ENCODE data around the gene CCL18. TPM values are rescaled to one million over a fixed set of nuclear protein-coding genes. Genes with fewer than 3 reads are reported as not detected.

CCL18 gene
- total and polyA plus RNA-seq, 2 donors (not counting 1 experiment from before 2014, with no cell fraction given) = not detected

- H3K4me1 Mint-ChIP-seq = peaks cover 14% of the 10 kb centered on the region
- H3K9me3 ChIP-seq (ENCODE audit: control extremely low read depth in 1 of 3, control insufficient read depth in 2 of 3, insufficient read depth in 1 of 3, low read length in 2 of 3) = peaks cover 4 to 8% (median 6%) of the 10 kb centered on the region in 3 donors
- H3K4me1 ChIP-seq (ENCODE audit: control insufficient read depth in 2 of 2, insufficient read depth in 2 of 2, low read length in 2 of 2) = peaks cover 4 to 8% of the 10 kb centered on the region in 2 donors
- CTCF ChIA-PET = interaction anchor here (0.6 to 4.5 kb wide), 28 partner anchors 9 to 103 kb away, joined by 3 to 64 read pairs (median 4); partner anchors contain the start of gene CCL18
- DNase-seq (peak; percentile 64), ATAC-seq (ENCODE audit: low read depth) (peak; percentile 47)
- H3K27me3 Mint-ChIP-seq = no peaks in the 10 kb centered on the region
- H3K27ac Mint-ChIP-seq = no peak overlapping the region
- H3K9ac ChIP-seq (ENCODE audit: low read length) = no peak overlapping the region
- no peaks in the 10 kb centered on the region for H3K27me3 ChIP-seq (replicated peaks in 1 of 4; ENCODE audit: control extremely low read depth in 1 of 4, control insufficient read depth in 3 of 4, insufficient read depth in 4 of 4, low read length in 3 of 4)
- H2AFZ ChIP-seq (ENCODE audit: insufficient read depth, low read depth, low read length, poor library complexity, severe bottlenecking) = no peak overlapping the region
- no peaks in the 10 kb centered on the region for H3K79me2 ChIP-seq (ENCODE audit: control insufficient read depth, insufficient read depth, low read length)
- WGBS (ENCODE audit: insufficient coverage) = 40% methylated on average over 7 of the region's 12 CpGs
- no peaks in the 10 kb centered on the region for H3K36me3 ChIP-seq (replicated peaks in 1 of 2; ENCODE audit: control extremely low read depth in 1 of 2, control insufficient read depth in 1 of 2, extremely low read depth in 1 of 2, insufficient read depth in 2 of 2, low read length in 1 of 2)
- H3K27ac ChIP-seq (ENCODE audit: low read length in 2 of 2) = no peak overlapping the region
- H3K9me3 Mint-ChIP-seq (ENCODE audit: insufficient read depth) = no peaks in the 10 kb centered on the region
- H3K4me3 Mint-ChIP-seq = no peak overlapping the region
- no peaks in the 10 kb centered on the region for H4K20me1 ChIP-seq (ENCODE audit: control insufficient read depth, insufficient read depth, low read length, poor library complexity, severe bottlenecking)
- peak; percentile 71 for TF ChIP-seq CTCF (IDR thresholded peaks at IDR 0.05)
- TF ChIP-seq EZH2 (IDR thresholded peaks at IDR 0.05; ENCODE audit: borderline replicate concordance, insufficient read depth, low read depth, low read length, poor library complexity, severe bottlenecking) = no peak
- POLR2A ChIA-PET = interaction anchor here (0.6 kb wide), 1 partner anchor 50 kb away, joined by 5 read pairs; no protein-coding TSS in a partner anchor
- no peak overlapping the region for H3K4me3 ChIP-seq (ENCODE audit: control extremely low read depth in 1 of 5, extremely low read depth in 1 of 5, insufficient read depth in 1 of 5, low read depth in 2 of 5, low read length in 4 of 5)
- intact Hi-C loops (cut with micrococcal nuclease) = loop anchor here (1.0 to 5.0 kb wide), 3 partner anchors 55 to 96 kb away; no protein-coding TSS in a partner anchor
- no peak overlapping the region for H3K4me2 ChIP-seq (replicated peaks; ENCODE audit: low read depth, low read length, poor library complexity, severe bottlenecking)
These were observed 8.5 kb downstream of the CCL18 start for GRCh38 chr17:36072431-36073121.

GRCh38 chr17:36074365-36074764, 10.3 kb downstream of the CCL18 start:
- Histone ChIP-seq H3K4me1 (ENCODE audit: control insufficient read depth in 2 of 2, insufficient read depth in 2 of 2, low read length in 2 of 2) (peaks cover 4 to 8% of the 10 kb centered on the region in 2 donors), H2AFZ (ENCODE audit: insufficient read depth, low read depth, low read length, poor library complexity, severe bottlenecking) (no peak overlapping the region), H3K9ac (ENCODE audit: low read length) (no peak overlapping the region), H3K79me2 (ENCODE audit: control insufficient read depth, insufficient read depth, low read length) (no peaks in the 10 kb centered on the region), H4K20me1 (ENCODE audit: control insufficient read depth, insufficient read depth, low read length, poor library complexity, severe bottlenecking) (no peaks in the 10 kb centered on the region), H3K27ac (ENCODE audit: low read length in 2 of 2) (no peak overlapping the region), H3K4me2 (replicated peaks; ENCODE audit: low read depth, low read length, poor library complexity, severe bottlenecking) (no peak overlapping the region), H3K36me3 (replicated peaks in 1 of 2; ENCODE audit: control extremely low read depth in 1 of 2, control insufficient read depth in 1 of 2, extremely low read depth in 1 of 2, insufficient read depth in 2 of 2, low read length in 1 of 2) (no peaks in the 10 kb centered on the region), H3K4me3 (ENCODE audit: control extremely low read depth in 1 of 5, extremely low read depth in 1 of 5, insufficient read depth in 1 of 5, low read depth in 2 of 5, low read length in 4 of 5) (no peak overlapping the region), H3K9me3 (ENCODE audit: control extremely low read depth in 1 of 3, control insufficient read depth in 2 of 3, insufficient read depth in 1 of 3, low read length in 2 of 3) (peaks cover 4 to 9% (median 6%) of the 10 kb centered on the region in 3 donors), H3K27me3 (replicated peaks in 1 of 4; ENCODE audit: control extremely low read depth in 1 of 4, control insufficient read depth in 3 of 4, insufficient read depth in 4 of 4, low read length in 3 of 4) (no peaks in the 10 kb centered on the region)
- no CpG with 5 or more reads among the region's 1 CpG for WGBS (ENCODE audit: insufficient coverage)
- Mint-ChIP-seq H3K4me3 (no peak overlapping the region), H3K4me1 (peaks cover 14% of the 10 kb centered on the region), H3K9me3 (ENCODE audit: insufficient read depth) (peaks cover 2% of the 10 kb centered on the region), H3K27me3 (no peaks in the 10 kb centered on the region), H3K27ac (no peak overlapping the region)
- DNase-seq (no peak), ATAC-seq (ENCODE audit: low read depth) (no peak)
- intact Hi-C loops (cut with micrococcal nuclease) = loop anchor here (5.0 kb wide), 1 partner anchor 53 kb away; no protein-coding TSS in a partner anchor
- ChIA-PET POLR2A (no interaction called here), CTCF (interaction anchor here (0.9 to 4.5 kb wide), 9 partner anchors 14 to 143 kb away, joined by 3 to 64 read pairs (median 4); partner anchors contain the start of gene CCL4)
- no peak for TF ChIP-seq CTCF (IDR thresholded peaks at IDR 0.05)
- no peak for TF ChIP-seq EZH2 (IDR thresholded peaks at IDR 0.05; ENCODE audit: borderline replicate concordance, insufficient read depth, low read depth, low read length, poor library complexity, severe bottlenecking)

Measured in B cell (primary cell).